ENCODE measurements around the gene CD19. TPM values are rescaled to one million over a fixed set of nuclear protein-coding genes. Genes with fewer than 3 reads are reported as not detected.

Gene CD19
- polyA plus RNA-seq, 1 donor (not counting 4 experiments of a cell fraction or from before 2014, with no cell fraction given) = not detected

DNA sequence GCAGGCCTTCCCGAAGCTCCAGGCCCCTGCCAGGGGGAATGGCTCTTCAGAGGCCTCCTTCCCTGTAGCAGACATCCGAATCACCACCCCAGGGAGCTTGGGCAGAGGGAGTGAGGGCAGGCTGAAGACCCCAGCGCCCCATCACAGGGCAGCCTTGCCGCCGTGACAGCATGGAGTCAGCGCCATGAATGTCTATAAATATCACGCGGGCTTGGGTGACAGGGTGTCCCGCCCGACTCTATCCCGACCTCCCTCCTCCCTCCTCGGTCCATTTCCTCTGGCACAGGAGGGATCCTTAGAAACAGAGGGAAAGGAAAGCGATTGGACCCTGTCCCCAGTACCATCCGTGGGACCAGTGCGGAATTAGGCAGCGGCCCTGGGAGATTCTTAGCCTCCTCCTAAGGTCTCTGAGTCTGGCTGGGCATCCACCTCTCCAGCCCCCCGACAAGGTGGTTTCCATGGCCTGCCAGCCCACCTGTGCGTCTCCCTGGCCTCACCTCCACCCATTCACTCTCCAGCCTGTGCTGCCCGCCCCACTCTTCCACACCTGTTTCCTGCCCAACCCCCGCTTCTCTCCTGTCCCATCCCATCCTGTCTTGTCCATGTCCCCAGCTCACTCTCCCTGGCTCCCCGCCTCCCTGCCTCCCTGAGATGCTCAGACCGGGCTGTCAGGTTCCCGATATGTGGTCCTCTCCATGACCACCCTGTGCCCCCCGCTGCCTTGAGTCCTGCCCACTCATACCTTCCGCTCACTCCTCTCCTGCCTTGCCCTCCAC is 48.4 kb upstream of the CD19 start:
- H4K20me1 ChIP-seq (ENCODE audit: control insufficient read depth, extremely low read depth, insufficient read depth, low read length) = no peaks in the 10 kb centered on the region
- H3K9me3 ChIP-seq (ENCODE audit: control insufficient read depth, low read depth, low read length) = no peaks in the 10 kb centered on the region
- DNase-seq (ENCODE audit: low read depth, low spot score) = no peak
- peaks cover 14% of the 10 kb centered on the region for H3K4me1 ChIP-seq (ENCODE audit: control insufficient read depth, extremely low read depth, insufficient read depth, low read length)
- no peaks in the 10 kb centered on the region for H3K9me1 ChIP-seq (ENCODE audit: control insufficient read depth, extremely low read depth, insufficient read depth, low read length)
- no peaks in the 10 kb centered on the region for H3K79me2 ChIP-seq (ENCODE audit: control insufficient read depth, insufficient read depth, low read length)
- no peak for FAIRE-seq
- H3K27me3 ChIP-seq (ENCODE audit: control insufficient read depth, extremely low read depth, insufficient read depth, low read length) = peaks cover 25% of the 10 kb centered on the region
- H3K4me3 ChIP-seq (ENCODE audit: control insufficient read depth in 2 of 3, extremely low read depth in 1 of 3, insufficient read depth in 2 of 3, low read depth in 1 of 3, low read length in 3 of 3) = no peak overlapping the region
- no peak overlapping the region for H3K4me2 ChIP-seq (ENCODE audit: control insufficient read depth, extremely low read depth, insufficient read depth, low read depth, low read length)
- TF ChIP-seq EZH2 (IDR thresholded peaks at IDR 0.05; ENCODE audit: low read length) = no peak
- TF ChIP-seq, protein P1, sequence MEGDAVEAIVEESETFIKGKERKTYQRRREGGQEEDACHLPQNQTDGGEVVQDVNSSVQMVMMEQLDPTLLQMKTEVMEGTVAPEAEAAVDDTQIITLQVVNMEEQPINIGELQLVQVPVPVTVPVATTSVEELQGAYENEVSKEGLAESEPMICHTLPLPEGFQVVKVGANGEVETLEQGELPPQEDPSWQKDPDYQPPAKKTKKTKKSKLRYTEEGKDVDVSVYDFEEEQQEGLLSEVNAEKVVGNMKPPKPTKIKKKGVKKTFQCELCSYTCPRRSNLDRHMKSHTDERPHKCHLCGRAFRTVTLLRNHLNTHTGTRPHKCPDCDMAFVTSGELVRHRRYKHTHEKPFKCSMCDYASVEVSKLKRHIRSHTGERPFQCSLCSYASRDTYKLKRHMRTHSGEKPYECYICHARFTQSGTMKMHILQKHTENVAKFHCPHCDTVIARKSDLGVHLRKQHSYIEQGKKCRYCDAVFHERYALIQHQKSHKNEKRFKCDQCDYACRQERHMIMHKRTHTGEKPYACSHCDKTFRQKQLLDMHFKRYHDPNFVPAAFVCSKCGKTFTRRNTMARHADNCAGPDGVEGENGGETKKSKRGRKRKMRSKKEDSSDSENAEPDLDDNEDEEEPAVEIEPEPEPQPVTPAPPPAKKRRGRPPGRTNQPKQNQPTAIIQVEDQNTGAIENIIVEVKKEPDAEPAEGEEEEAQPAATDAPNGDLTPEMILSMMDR (optimal IDR thresholded peaks at IDR 0.05 in 1 of 3, IDR thresholded peaks at IDR 0.05 in 1 of 3, conservative IDR thresholded peaks at IDR 0.05 in 1 of 3; ENCODE audit: extremely low read depth in 1 of 3, insufficient read depth in 2 of 3, low read length in 3 of 3) = no peak
- H3K36me3 ChIP-seq (ENCODE audit: control insufficient read depth in 2 of 2, extremely low read depth in 1 of 2, insufficient read depth in 2 of 2, low read length in 2 of 2) = no peaks in the 10 kb centered on the region
- H2AFZ ChIP-seq (ENCODE audit: control insufficient read depth, low read length) = no peak overlapping the region
- H3K9ac ChIP-seq (ENCODE audit: control insufficient read depth, extremely low read depth, insufficient read depth, low read length) = no peak overlapping the region
- H3K27ac ChIP-seq (ENCODE audit: control insufficient read depth, insufficient read depth, low read length) = no peak overlapping the region
- dilution Hi-C loops (cut with MboI; ENCODE audit: extremely low pct_ligation_motif_present, low sequenced_read_pairs) = no loop called here

DNA sequence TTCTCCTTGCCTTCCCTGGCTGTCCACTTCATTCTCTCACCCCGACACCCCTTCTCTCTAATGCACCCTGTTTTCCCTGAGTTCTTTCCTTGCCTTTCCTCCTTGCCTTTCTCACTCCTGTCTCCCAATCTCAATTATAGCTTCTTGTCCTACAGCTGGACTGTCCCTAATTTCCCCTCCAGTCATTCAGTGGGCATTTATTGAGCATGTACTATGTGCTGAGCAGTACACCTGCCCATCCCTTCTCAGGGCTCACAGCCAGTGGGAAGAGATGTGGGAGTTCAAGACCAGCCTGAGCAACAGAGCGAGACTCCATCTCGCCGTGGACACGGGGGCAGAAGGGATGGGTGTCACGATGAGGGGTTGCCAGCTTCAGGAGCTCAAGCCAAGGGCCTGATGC is 47.7 kb upstream of the CD19 start:
- H3K27ac ChIP-seq (ENCODE audit: control insufficient read depth, insufficient read depth, low read length) = no peak overlapping the region
- H3K36me3 ChIP-seq (ENCODE audit: control insufficient read depth in 2 of 2, extremely low read depth in 1 of 2, insufficient read depth in 2 of 2, low read length in 2 of 2) = no peaks in the 10 kb centered on the region
- H4K20me1 ChIP-seq (ENCODE audit: control insufficient read depth, extremely low read depth, insufficient read depth, low read length) = no peaks in the 10 kb centered on the region
- no peak overlapping the region for H3K4me3 ChIP-seq (ENCODE audit: control insufficient read depth in 2 of 3, extremely low read depth in 1 of 3, insufficient read depth in 2 of 3, low read depth in 1 of 3, low read length in 3 of 3)
- no peaks in the 10 kb centered on the region for H3K9me1 ChIP-seq (ENCODE audit: control insufficient read depth, extremely low read depth, insufficient read depth, low read length)
- DNase-seq (ENCODE audit: low read depth, low spot score) = no peak
- H3K79me2 ChIP-seq (ENCODE audit: control insufficient read depth, insufficient read depth, low read length) = no peaks in the 10 kb centered on the region
- H3K4me2 ChIP-seq (ENCODE audit: control insufficient read depth, extremely low read depth, insufficient read depth, low read depth, low read length) = no peak overlapping the region
- peaks cover 12% of the 10 kb centered on the region for H3K4me1 ChIP-seq (ENCODE audit: control insufficient read depth, extremely low read depth, insufficient read depth, low read length)
- dilution Hi-C loops (cut with MboI; ENCODE audit: extremely low pct_ligation_motif_present, low sequenced_read_pairs) = no loop called here
- H2AFZ ChIP-seq (ENCODE audit: control insufficient read depth, low read length) = no peak overlapping the region
- TF ChIP-seq, protein P1 (optimal IDR thresholded peaks at IDR 0.05 in 1 of 3, IDR thresholded peaks at IDR 0.05 in 1 of 3, conservative IDR thresholded peaks at IDR 0.05 in 1 of 3; ENCODE audit: extremely low read depth in 1 of 3, insufficient read depth in 2 of 3, low read length in 3 of 3) = no peak
- no peak for TF ChIP-seq EZH2 (IDR thresholded peaks at IDR 0.05; ENCODE audit: low read length)
- no peaks in the 10 kb centered on the region for H3K9me3 ChIP-seq (ENCODE audit: control insufficient read depth, low read depth, low read length)
- H3K9ac ChIP-seq (ENCODE audit: control insufficient read depth, extremely low read depth, insufficient read depth, low read length) = no peak overlapping the region
- H3K27me3 ChIP-seq (ENCODE audit: control insufficient read depth, extremely low read depth, insufficient read depth, low read length) = peaks cover 25% of the 10 kb centered on the region
- no peak for FAIRE-seq
